ENCODE data around the gene SLC35C1. TPM values are rescaled to one million over a fixed set of nuclear protein-coding genes. Genes with fewer than 3 reads are reported as not detected.

The SLC35C1 gene
- total and polyA plus RNA-seq, 2 of the 13 experiments (the other 11 are each of a cell fraction or from before 2014, with no cell fraction given), result 2.9 to 7.0 TPM

GRCh38 chr11:45846974-45847910 lies 42.3 kb downstream of the SLC35C1 start, which contains the start of gene CRY2 (continued):
- TF ChIP-seq ELF1 (CRISPR knock-in tag; IDR thresholded peaks at IDR 0.05) (peak; percentile 68), HOXA9 (CRISPR knock-in tag; IDR thresholded peaks at IDR 0.05; ENCODE audit: borderline replicate concordance) (peak; percentile 84; the same call in 1 of the 2 replicates), SRSF4 (IDR thresholded peaks at IDR 0.05; ENCODE audit: low read depth, low read length, poor library complexity, severe bottlenecking) (no peak), TARDBP (CRISPR knock-in tag; IDR thresholded peaks at IDR 0.05) (peak; percentile 44; the same call in 1 of the 2 replicates), ZNF784 (CRISPR knock-in tag; IDR thresholded peaks at IDR 0.05; ENCODE audit: borderline replicate concordance) (peak; percentile 90; the same call in 1 of the 2 replicates), ZNF574 (CRISPR knock-in tag; IDR thresholded peaks at IDR 0.05) (peak; percentile 49; the same call in 1 of the 2 replicates), ZSCAN22 (CRISPR knock-in tag; IDR thresholded peaks at IDR 0.05) (no peak), GATAD1 (CRISPR knock-in tag; IDR thresholded peaks at IDR 0.05) (peak; percentile 68), MED13 (CRISPR knock-in tag; IDR thresholded peaks at IDR 0.05) (no peak), ZNF550 (CRISPR knock-in tag; IDR thresholded peaks at IDR 0.05; ENCODE audit: borderline replicate concordance) (no peak), AKAP8 (CRISPR knock-in tag; IDR thresholded peaks at IDR 0.05) (no peak), ZNF83 (CRISPR knock-in tag; IDR thresholded peaks at IDR 0.05; ENCODE audit: borderline replicate concordance) (no peak), ZNF143 (CRISPR knock-in tag; IDR thresholded peaks at IDR 0.05) (0 out of 2 replicates have a peak, but pooled peaks have one; percentile 20), ZNF276 (CRISPR knock-in tag; IDR thresholded peaks at IDR 0.05; ENCODE audit: low read depth) (peak; percentile 60; the same call in 1 of the 2 replicates), HMGXB4 (CRISPR knock-in tag; IDR thresholded peaks at IDR 0.05; ENCODE audit: borderline replicate concordance in 1 of 2, low read depth in 1 of 2) (peak; percentile 58 to 76; a peak in 3 of 4 replicates), SUZ12 (IDR thresholded peaks at IDR 0.05; ENCODE audit: low read depth, low read length) (no peak), THAP9 (CRISPR knock-in tag; IDR thresholded peaks at IDR 0.05; ENCODE audit: borderline replicate concordance) (peak; percentile 91; the same call in 1 of the 2 replicates)

Data from HepG2 (cell line).